GM23338 (cell line): ENCODE results near the gene GH1. TPM values are rescaled to one million over a fixed set of nuclear protein-coding genes. Genes with fewer than 3 reads are reported as not detected.
"Not testable (repeated sequence)": the region's sequence is repeated elsewhere in the genome, so short reads cannot be mapped to it uniquely, and the experiment has no call there.

Experiments used
- ATAC-seq: fragments of 200-7000 bp; cut with Tn5 transposase; 3 replicates; pipeline ENCODE4 v1.9.1; 2020
- DNase-seq: peaks from one replicate; pipeline ENCODE4 v3.0.0-alpha.2; 2015; ENCODE audit warnings: low spot score
- H2AFZ ChIP-seq: fragments of 200-600 bp; sonication (generic); 2 replicates; pipeline ENCODE4 v1.8.0; 2016; ENCODE audit warnings: antibody characterized with exemption, mild to moderate bottlenecking, moderate library complexity
- H3F3A ChIP-seq: fragments of 200-600 bp; sonication (generic); replicated peaks from 2 replicates; pipeline ENCODE4 v1.8.0; 2017; ENCODE audit warnings: antibody characterized with exemption, mixed run types, low read depth
- H3K27ac ChIP-seq: fragments of 200-600 bp; sonication (generic); 2 replicates; pipeline ENCODE4 v1.6.1; 2016; ENCODE audit warnings: low read depth
- H3K27me3 ChIP-seq: fragments of 200-600 bp; sonication (generic); 2 replicates; pipeline ENCODE4 v1.8.0; 2016; ENCODE audit warnings: mild to moderate bottlenecking, mixed run types, moderate library complexity; ENCODE audit not compliant: insufficient read depth
- H3K36me3 ChIP-seq: fragments of 200-600 bp; sonication (generic); 2 replicates; pipeline ENCODE4 v1.8.0; 2016; ENCODE audit warnings: mild to moderate bottlenecking; ENCODE audit not compliant: insufficient read depth
- H3K4me1 ChIP-seq: fragments of 200-600 bp; sonication (generic); 2 replicates; pipeline ENCODE4 v1.8.0; 2016; ENCODE audit warnings: mild to moderate bottlenecking, moderate library complexity; ENCODE audit not compliant: insufficient read depth
- H3K4me2 ChIP-seq: fragments of 200-600 bp; sonication (generic); 2 replicates; pipeline ENCODE4 v1.7.1; 2017; ENCODE audit warnings: mixed run types
- H3K4me3 ChIP-seq: fragments of 200-600 bp; sonication (generic); 2 replicates; pipeline ENCODE4 v1.6.1; 2016; ENCODE audit warnings: mixed run types
- H3K79me2 ChIP-seq: fragments of 200-600 bp; sonication (generic); replicated peaks from 2 replicates; pipeline ENCODE4 v1.8.0; 2017; ENCODE audit warnings: mild to moderate bottlenecking; ENCODE audit not compliant: insufficient read depth
- H3K9me2 ChIP-seq: fragments of 200-600 bp; sonication (generic); 2 replicates; pipeline ENCODE4 v1.8.0; 2017; ENCODE audit not compliant: insufficient read depth
- H4K20me1 ChIP-seq: fragments of 200-600 bp; sonication (generic); replicated peaks from 2 replicates; pipeline ENCODE4 v1.8.0; 2017; ENCODE audit warnings: mild to moderate bottlenecking; ENCODE audit not compliant: insufficient read depth
- H3K27ac Mint-ChIP-seq: 2 replicates; pipeline ENCODE4 v1.8.0; 2020; ENCODE audit warnings: inconsistent platforms, mild to moderate bottlenecking, moderate library complexity, mixed read lengths
- H3K27me3 Mint-ChIP-seq: 3 replicates; pipeline ENCODE4 v1.8.0; 2022; ENCODE audit warnings: low read depth, mild to moderate bottlenecking, moderate library complexity, mixed read lengths, inconsistent platforms; ENCODE audit not compliant: insufficient read depth, poor library complexity
- H3K36me3 Mint-ChIP-seq: 3 replicates; pipeline ENCODE4 v1.8.0; 2021; ENCODE audit warnings: low read depth, mild to moderate bottlenecking, inconsistent platforms, moderate library complexity, mixed read lengths
- H3K4me1 Mint-ChIP-seq: 3 replicates; pipeline ENCODE4 v1.8.0; 2020; ENCODE audit warnings: mild to moderate bottlenecking, inconsistent platforms, mixed read lengths
- H3K4me3 Mint-ChIP-seq: 3 replicates; pipeline ENCODE4 v1.8.0; 2021; ENCODE audit warnings: moderate library complexity, mild to moderate bottlenecking, inconsistent platforms, mixed read lengths
- H3K9me3 Mint-ChIP-seq: 3 replicates; pipeline ENCODE4 v1.8.0; 2020; ENCODE audit warnings: moderate library complexity, mild to moderate bottlenecking, inconsistent platforms, mixed read lengths
- CREB1 ChIP-seq: fragments of 250-450 bp; sonication (Bioruptor Pico); IDR thresholded peaks from 2 replicates; pipeline ENCODE4 v1.5.0; 2020; ENCODE audit warnings: low read depth, mild to moderate bottlenecking, moderate library complexity
- CTCF ChIP-seq, 2 experiments: fragments of 200-600 bp in 1 of 2; sonication (generic) in 1 of 2; conservative IDR thresholded peaks; 2 replicates each; pipeline versions ENCODE4 v1.5.1 to v1.6.1; 2016 to 2017; ENCODE audit warnings: antibody characterized with exemption in 2 of 2, low read depth in 2 of 2, mild to moderate bottlenecking in 2 of 2, moderate library complexity in 1 of 2
- EZH2 ChIP-seq: fragments of 200-600 bp; sonication (generic); IDR thresholded peaks from one replicate; pipeline ENCODE4 v1.8.0; 2017; ENCODE audit warnings: antibody characterized with exemption, mild to moderate bottlenecking, low read depth; ENCODE audit not compliant: unreplicated experiment
- EZH2phosphoT487 ChIP-seq: fragments of 200-600 bp; sonication (generic); IDR thresholded peaks from one replicate; pipeline ENCODE4 v1.8.1; 2018; ENCODE audit warnings: antibody characterized with exemption; ENCODE audit not compliant: unreplicated experiment
- NANOG ChIP-seq: IDR thresholded peaks from 2 replicates; pipeline ENCODE4 v1.6.1; 2016; ENCODE audit warnings: antibody characterized with exemption, borderline replicate concordance
- POLR2AphosphoS5 ChIP-seq: IDR thresholded peaks from 2 replicates; pipeline ENCODE4 v1.6.1; 2016; ENCODE audit warnings: antibody characterized with exemption, low read depth
- REST ChIP-seq: IDR thresholded peaks from one replicate; pipeline ENCODE4 v1.6.1; 2018; ENCODE audit warnings: antibody characterized with exemption; ENCODE audit not compliant: unreplicated experiment
- STAT1 ChIP-seq: IDR thresholded peaks from one replicate; pipeline ENCODE4 v1.6.1; 2016; ENCODE audit warnings: antibody characterized with exemption; ENCODE audit not compliant: unreplicated experiment
- ZNF114 ChIP-seq: fragments of 250-450 bp; sonication (Bioruptor Pico); IDR thresholded peaks from 2 replicates; pipeline ENCODE4 v1.5.0; 2020; ENCODE audit warnings: mild to moderate bottlenecking, moderate library complexity
- ZNF331 ChIP-seq: fragments of 250-450 bp; sonication (Bioruptor Pico); IDR thresholded peaks from 2 replicates; pipeline ENCODE4 v1.5.0; 2020; ENCODE audit warnings: low read depth, mild to moderate bottlenecking, moderate library complexity
- long read RNA-seq: library from polyadenylated mRNA; unstranded; transcript quantifications from one replicate; pipeline ENCODE4 v2.0.0, GENCODE V29; 2020; ENCODE audit not compliant: unreplicated experiment
- polyA plus RNA-seq: library from polyadenylated mRNA; unstranded; fragments of >200 nt; fragmentation: Nextera tagmentation; extraction: Ambion mirVana; gene quantifications from 2 replicates; pipeline ENCODE4 v1.2.1, GENCODE V29; 2016
- total RNA-seq: library from RNA; depleted of rRNA; stranded (reverse); fragments of >200 nt; shearing (Covaris generic); gene quantifications from 2 replicates; pipeline ENCODE4 v1.2.3, GENCODE V29; 2014; rRNA removed
- TF ChIP-seq, protein P1 (sequence below): fragments of 250-450 bp; sonication (Bioruptor Pico); IDR thresholded peaks from 2 replicates; pipeline ENCODE4 v1.5.0; 2020; ENCODE audit warnings: mild to moderate bottlenecking, moderate library complexity

GH1 gene
- not detected in 2 replicates for total RNA-seq
- 0.57 TPM in 1 of 2 replicates, not detected in the other for polyA plus RNA-seq
- long read RNA-seq: 0 reads

GRCh38 chr17:63918789-63919305 is at the start of gene GH1:
TSS of gene GH1 (minus strand) at chr17:63918839. CDS start at chr17:63918776, 63 bp downstream.
- Histone ChIP-seq H2AFZ (peak within 1 kb of the TSS; percentile 87), H3K4me2 (peak within 1 kb of the TSS; percentile 79), H3K4me3 (peak within 1 kb of the TSS; percentile 54)
- not testable (repeated sequence) for ATAC-seq, H4K20me1 ChIP-seq, H3K79me2 ChIP-seq, H3K27ac Mint-ChIP-seq, H3K27ac ChIP-seq, H3K36me3 Mint-ChIP-seq, H3K9me2 ChIP-seq, H3K36me3 ChIP-seq, DNase-seq, H3K4me1 ChIP-seq, H3K27me3 ChIP-seq, H3F3A ChIP-seq, H3K9me3 Mint-ChIP-seq
- Mint-ChIP-seq H3K27me3 (peaks cover 25% of the 10 kb centered on the region), H3K4me3 (peak within 1 kb of the TSS; percentile 50; the same call in 2 of the 3 replicates), H3K4me1 (peaks cover 22% of the 10 kb centered on the region)

DNA sequence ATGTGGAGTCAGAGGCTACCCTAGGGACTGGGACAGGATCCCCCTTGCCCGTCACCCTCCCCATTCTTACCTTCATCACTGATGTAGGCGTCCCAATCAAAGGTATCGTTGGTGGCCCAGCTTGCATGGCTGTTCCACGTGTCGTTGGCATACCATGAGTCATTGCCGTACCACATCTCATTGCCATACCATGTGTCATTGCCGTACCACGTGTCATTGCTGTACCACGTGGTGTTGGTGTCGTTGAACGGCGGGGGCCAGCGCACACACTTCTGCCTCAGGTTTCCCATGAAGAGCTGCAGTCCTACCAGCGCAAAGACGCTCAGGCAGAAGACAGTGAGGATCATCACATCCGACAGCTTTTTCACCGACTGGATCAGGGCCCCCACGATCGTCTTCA is 49.3 kb upstream of the GH1 start:
- H3K4me3 Mint-ChIP-seq: no peak overlapping the region
- H3K79me2 ChIP-seq: no peaks in the 10 kb centered on the region
- peaks cover 1% of the 10 kb centered on the region; the same call in 2 of the 3 replicates for H3K4me1 Mint-ChIP-seq
- no peaks in the 10 kb centered on the region for H4K20me1 ChIP-seq
- peaks cover 8% of the 10 kb centered on the region for H3K27me3 Mint-ChIP-seq
- ATAC-seq (no peak), DNase-seq (no peak)
- H3K36me3 ChIP-seq: no peaks in the 10 kb centered on the region
- TF ChIP-seq NANOG (no peak), CREB1 (CRISPR knock-in tag) (no peak), REST (no peak), EZH2phosphoT487 (no peak), EZH2 (no peak), STAT1 (no peak), ZNF331 (no peak), ZNF114 (CRISPR knock-in tag) (no peak), CTCF (conservative IDR thresholded peaks at IDR 0.05; ENCODE audit: low read depth in 2 of 2) (no peak), POLR2AphosphoS5 (no peak)
- TF ChIP-seq, protein P1, sequence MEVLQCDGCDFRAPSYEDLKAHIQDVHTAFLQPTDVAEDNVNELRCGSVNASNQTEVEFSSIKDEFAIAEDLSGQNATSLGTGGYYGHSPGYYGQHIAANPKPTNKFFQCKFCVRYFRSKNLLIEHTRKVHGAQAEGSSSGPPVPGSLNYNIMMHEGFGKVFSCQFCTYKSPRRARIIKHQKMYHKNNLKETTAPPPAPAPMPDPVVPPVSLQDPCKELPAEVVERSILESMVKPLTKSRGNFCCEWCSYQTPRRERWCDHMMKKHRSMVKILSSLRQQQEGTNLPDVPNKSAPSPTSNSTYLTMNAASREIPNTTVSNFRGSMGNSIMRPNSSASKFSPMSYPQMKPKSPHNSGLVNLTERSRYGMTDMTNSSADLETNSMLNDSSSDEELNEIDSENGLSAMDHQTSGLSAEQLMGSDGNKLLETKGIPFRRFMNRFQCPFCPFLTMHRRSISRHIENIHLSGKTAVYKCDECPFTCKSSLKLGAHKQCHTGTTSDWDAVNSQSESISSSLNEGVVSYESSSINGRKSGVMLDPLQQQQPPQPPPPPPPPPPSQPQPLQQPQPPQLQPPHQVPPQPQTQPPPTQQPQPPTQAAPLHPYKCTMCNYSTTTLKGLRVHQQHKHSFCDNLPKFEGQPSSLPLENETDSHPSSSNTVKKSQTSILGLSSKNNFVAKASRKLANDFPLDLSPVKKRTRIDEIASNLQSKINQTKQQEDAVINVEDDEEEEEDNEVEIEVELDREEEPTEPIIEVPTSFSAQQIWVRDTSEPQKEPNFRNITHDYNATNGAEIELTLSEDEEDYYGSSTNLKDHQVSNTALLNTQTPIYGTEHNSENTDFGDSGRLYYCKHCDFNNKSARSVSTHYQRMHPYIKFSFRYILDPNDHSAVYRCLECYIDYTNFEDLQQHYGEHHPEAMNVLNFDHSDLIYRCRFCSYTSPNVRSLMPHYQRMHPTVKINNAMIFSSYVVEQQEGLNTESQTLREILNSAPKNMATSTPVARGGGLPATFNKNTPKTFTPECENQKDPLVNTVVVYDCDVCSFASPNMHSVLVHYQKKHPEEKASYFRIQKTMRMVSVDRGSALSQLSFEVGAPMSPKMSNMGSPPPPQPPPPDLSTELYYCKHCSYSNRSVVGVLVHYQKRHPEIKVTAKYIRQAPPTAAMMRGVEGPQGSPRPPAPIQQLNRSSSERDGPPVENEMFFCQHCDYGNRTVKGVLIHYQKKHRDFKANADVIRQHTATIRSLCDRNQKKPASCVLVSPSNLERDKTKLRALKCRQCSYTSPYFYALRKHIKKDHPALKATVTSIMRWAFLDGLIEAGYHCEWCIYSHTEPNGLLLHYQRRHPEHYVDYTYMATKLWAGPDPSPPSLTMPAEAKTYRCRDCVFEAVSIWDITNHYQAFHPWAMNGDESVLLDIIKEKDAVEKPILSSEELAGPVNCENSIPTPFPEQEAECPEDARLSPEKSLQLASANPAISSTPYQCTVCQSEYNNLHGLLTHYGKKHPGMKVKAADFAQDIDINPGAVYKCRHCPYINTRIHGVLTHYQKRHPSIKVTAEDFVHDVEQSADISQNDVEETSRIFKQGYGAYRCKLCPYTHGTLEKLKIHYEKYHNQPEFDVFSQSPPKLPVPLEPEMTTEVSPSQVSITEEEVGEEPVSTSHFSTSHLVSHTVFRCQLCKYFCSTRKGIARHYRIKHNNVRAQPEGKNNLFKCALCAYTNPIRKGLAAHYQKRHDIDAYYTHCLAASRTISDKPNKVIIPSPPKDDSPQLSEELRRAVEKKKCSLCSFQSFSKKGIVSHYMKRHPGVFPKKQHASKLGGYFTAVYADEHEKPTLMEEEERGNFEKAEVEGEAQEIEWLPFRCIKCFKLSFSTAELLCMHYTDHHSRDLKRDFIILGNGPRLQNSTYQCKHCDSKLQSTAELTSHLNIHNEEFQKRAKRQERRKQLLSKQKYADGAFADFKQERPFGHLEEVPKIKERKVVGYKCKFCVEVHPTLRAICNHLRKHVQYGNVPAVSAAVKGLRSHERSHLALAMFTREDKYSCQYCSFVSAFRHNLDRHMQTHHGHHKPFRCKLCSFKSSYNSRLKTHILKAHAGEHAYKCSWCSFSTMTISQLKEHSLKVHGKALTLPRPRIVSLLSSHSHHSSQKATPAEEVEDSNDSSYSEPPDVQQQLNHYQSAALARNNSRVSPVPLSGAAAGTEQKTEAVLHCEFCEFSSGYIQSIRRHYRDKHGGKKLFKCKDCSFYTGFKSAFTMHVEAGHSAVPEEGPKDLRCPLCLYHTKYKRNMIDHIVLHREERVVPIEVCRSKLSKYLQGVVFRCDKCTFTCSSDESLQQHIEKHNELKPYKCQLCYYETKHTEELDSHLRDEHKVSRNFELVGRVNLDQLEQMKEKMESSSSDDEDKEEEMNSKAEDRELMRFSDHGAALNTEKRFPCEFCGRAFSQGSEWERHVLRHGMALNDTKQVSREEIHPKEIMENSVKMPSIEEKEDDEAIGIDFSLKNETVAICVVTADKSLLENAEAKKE (CRISPR knock-in tag): no peak
- no peaks in the 10 kb centered on the region for H3F3A ChIP-seq
- no peaks in the 10 kb centered on the region for H3K36me3 Mint-ChIP-seq
- no peaks in the 10 kb centered on the region for H3K9me3 Mint-ChIP-seq
- H2AFZ ChIP-seq: no peak overlapping the region
- H3K4me2 ChIP-seq: no peak overlapping the region
- no peak overlapping the region for H3K27ac ChIP-seq
- H3K27me3 ChIP-seq: no peaks in the 10 kb centered on the region
- H3K4me1 ChIP-seq: no peaks in the 10 kb centered on the region
- H3K4me3 ChIP-seq: no peak overlapping the region
- no peak overlapping the region for H3K27ac Mint-ChIP-seq
- no peaks in the 10 kb centered on the region for H3K9me2 ChIP-seq
